CD14-positive monocyte (primary cell): ENCODE measurements around the gene PIGL. TPM values are rescaled to one million over a fixed set of nuclear protein-coding genes. Genes with fewer than 3 reads are reported as not detected.

ENCODE experiments used
- DNase-seq, 3 donors: peaks; one replicate each; pipeline ENCODE4 v3.0.0-alpha.2; 2011 to 2022
- H2AFZ ChIP-seq: 2 replicates; pipeline ENCODE4 v1.6.0; 2012; ENCODE audit warnings: mild to moderate bottlenecking, low read depth, low read length, inconsistent platforms; ENCODE audit not compliant: insufficient read depth, poor library complexity, severe bottlenecking
- H3K27ac ChIP-seq, 2 donors: 1 replicate in 1 of 2; 2 replicates in 1 of 2; pipeline ENCODE4 v1.5.1; 2012 to 2013; ENCODE audit warnings: low read length in 2 of 2, control low read depth in 1 of 2, inconsistent platforms in 1 of 2, low read depth in 1 of 2, mild to moderate bottlenecking in 1 of 2
- H3K27me3 ChIP-seq, 2 donors: one replicate each; pipeline versions ENCODE4 v1.6.0 to v1.6.1; 2011 to 2013; ENCODE audit warnings: low read length in 2 of 2; ENCODE audit not compliant: control insufficient read depth in 2 of 2, insufficient read depth in 2 of 2
- H3K36me3 ChIP-seq, 2 donors: replicated peaks in 1 of 2; 1 replicate in 1 of 2; 2 replicates in 1 of 2; pipeline versions ENCODE4 v1.5.1 to v1.6.1; 2012 to 2013; ENCODE audit warnings: low read length in 2 of 2, control low read depth in 1 of 2, inconsistent platforms in 1 of 2, mild to moderate bottlenecking in 1 of 2; ENCODE audit not compliant: insufficient read depth in 2 of 2, control insufficient read depth in 1 of 2
- H3K4me1 ChIP-seq, 2 donors: 1 replicate in 1 of 2; 2 replicates in 1 of 2; pipeline versions ENCODE4 v1.5.1 to v1.6.1; 2012 to 2013; ENCODE audit warnings: low read length in 2 of 2, control low read depth in 1 of 2, inconsistent platforms in 1 of 2, mild to moderate bottlenecking in 1 of 2, moderate library complexity in 1 of 2; ENCODE audit not compliant: insufficient read depth in 2 of 2, control insufficient read depth in 1 of 2
- H3K4me2 ChIP-seq: replicated peaks from 2 replicates; pipeline ENCODE3; 2012; ENCODE audit warnings: low read length, moderate library complexity, mild to moderate bottlenecking; ENCODE audit not compliant: poor library complexity, severe bottlenecking; ENCODE audit errors: extremely low read depth
- H3K4me3 ChIP-seq, 3 experiments: fragments of 200-600 bp in 1 of 3; sonication (generic) in 1 of 3; replicated peaks in 1 of 3; 1 replicate in 2 of 3; 2 replicates in 1 of 3; pipeline ENCODE4 v1.5.1; 2011 to 2013; ENCODE audit warnings: low read length in 3 of 3, mild to moderate bottlenecking in 3 of 3, control low read depth in 2 of 3, low read depth in 2 of 3, inconsistent platforms in 1 of 3, moderate library complexity in 1 of 3
- H3K79me2 ChIP-seq: 2 replicates; pipeline ENCODE4 v1.6.0; 2012; ENCODE audit warnings: mild to moderate bottlenecking, control low read depth, inconsistent platforms, low read length, moderate library complexity; ENCODE audit not compliant: insufficient read depth
- H3K9ac ChIP-seq: 2 replicates; pipeline ENCODE4 v1.6.0; 2017; ENCODE audit warnings: low read length, mild to moderate bottlenecking; ENCODE audit not compliant: insufficient read depth, poor library complexity, severe bottlenecking
- H3K9me3 ChIP-seq, 2 donors: replicated peaks in 1 of 2; 1 replicate in 1 of 2; 2 replicates in 1 of 2; pipeline versions ENCODE4 v1.5.1 to v1.6.1; 2012 to 2013; ENCODE audit warnings: low read length in 2 of 2, control low read depth in 1 of 2; ENCODE audit not compliant: control insufficient read depth in 1 of 2, insufficient read depth in 1 of 2
- H4K20me1 ChIP-seq: 2 replicates; pipeline ENCODE4 v1.6.0; 2012; ENCODE audit warnings: mild to moderate bottlenecking, low read length, control low read depth, moderate library complexity; ENCODE audit not compliant: insufficient read depth
- H3K27ac Mint-ChIP-seq, 7 donors: one replicate each; pipeline ENCODE4 v1.8.0; 2020; ENCODE audit warnings: mild to moderate bottlenecking in 7 of 7, mixed read lengths in 7 of 7, moderate library complexity in 6 of 7, inconsistent platforms in 2 of 7
- H3K27me3 Mint-ChIP-seq, 3 donors: one replicate each; pipeline ENCODE4 v1.8.0; 2021 to 2022; ENCODE audit warnings: low read depth in 3 of 3, mild to moderate bottlenecking in 3 of 3, mixed read lengths in 3 of 3, moderate library complexity in 3 of 3, inconsistent platforms in 1 of 3
- H3K36me3 Mint-ChIP-seq, 2 donors: one replicate each; pipeline ENCODE4 v1.8.0; 2020; ENCODE audit warnings: mixed read lengths in 2 of 2, inconsistent platforms in 1 of 2, mild to moderate bottlenecking in 1 of 2
- H3K4me1 Mint-ChIP-seq: one replicate; pipeline ENCODE4 v1.8.0; 2020; ENCODE audit warnings: mild to moderate bottlenecking, mixed read lengths
- H3K4me3 Mint-ChIP-seq, 2 donors: one replicate each; pipeline ENCODE4 v1.8.0; 2020; ENCODE audit warnings: mild to moderate bottlenecking in 2 of 2, mixed read lengths in 2 of 2, moderate library complexity in 1 of 2
- H3K9me3 Mint-ChIP-seq, 7 donors: one replicate each; pipeline ENCODE4 v1.8.0; 2020 to 2022; ENCODE audit warnings: mixed read lengths in 7 of 7, mild to moderate bottlenecking in 6 of 7, moderate library complexity in 6 of 7, inconsistent platforms in 2 of 7
- WGBS: methylation state at CpG from one replicate; pipeline ENCODE4 v1.1.5; 2013; ENCODE audit warnings: missing lambda C conversion rate; ENCODE audit not compliant: insufficient coverage; 5-methylcytosine and 5-hydroxymethylcytosine counted together
- intact Hi-C, 2 donors: fragments of 100-400 bp; cut with micrococcal nuclease; formaldehyde crosslinking; loops; one replicate each; pipeline versions ENCODE4 v1.15.0 to v1.15.1; 2023
- polyA plus RNA-seq, 3 donors: library from polyadenylated mRNA; depleted of rRNA in 1 of 3; unstranded in 2 of 3; stranded (reverse) in 1 of 3; fragments of 300-500 nt in 2 of 3; fragments of >200 nt in 1 of 3; fragmentation: Illumina TruSeq in 2 of 3; gene quantifications; 1 replicate in 2 of 3; 2 replicates in 1 of 3; pipeline ENCODE4 v1.2.3, GENCODE V29; 2012 to 2021
- TF ChIP-seq, protein P1 (sequence below): fragments of 200-600 bp; IDR thresholded peaks from one replicate; pipeline ENCODE4 v1.8.0; 2022; ENCODE audit warnings: antibody characterized with exemption, mild to moderate bottlenecking

The PIGL gene
- polyA plus RNA-seq, 3 donors = 3.6 to 44.2 (median 4.0) TPM

- DNase-seq = no peak
- Mint-ChIP-seq H3K27me3 (no peaks in the 10 kb centered on the region), H3K4me3 (no peak overlapping the region), H3K27ac (no peak overlapping the region), H3K4me1 (peaks cover 18% of the 10 kb centered on the region), H3K9me3 (peaks cover 2 to 10% (median 6%) of the 10 kb centered on the region in 7 donors), H3K36me3 (peaks cover 0 to 10% of the 10 kb centered on the region in 2 donors)
- H3K79me2 ChIP-seq = no peaks in the 10 kb centered on the region
- no peaks in the 10 kb centered on the region for H3K36me3 ChIP-seq
- no peak overlapping the region for H3K4me3 ChIP-seq
- H3K4me1 ChIP-seq = peaks cover 10% of the 10 kb centered on the region in 2 donors
- H3K27me3 ChIP-seq = no peaks in the 10 kb centered on the region
- intact Hi-C loops = no loop called here
- TF ChIP-seq, protein P1, sequence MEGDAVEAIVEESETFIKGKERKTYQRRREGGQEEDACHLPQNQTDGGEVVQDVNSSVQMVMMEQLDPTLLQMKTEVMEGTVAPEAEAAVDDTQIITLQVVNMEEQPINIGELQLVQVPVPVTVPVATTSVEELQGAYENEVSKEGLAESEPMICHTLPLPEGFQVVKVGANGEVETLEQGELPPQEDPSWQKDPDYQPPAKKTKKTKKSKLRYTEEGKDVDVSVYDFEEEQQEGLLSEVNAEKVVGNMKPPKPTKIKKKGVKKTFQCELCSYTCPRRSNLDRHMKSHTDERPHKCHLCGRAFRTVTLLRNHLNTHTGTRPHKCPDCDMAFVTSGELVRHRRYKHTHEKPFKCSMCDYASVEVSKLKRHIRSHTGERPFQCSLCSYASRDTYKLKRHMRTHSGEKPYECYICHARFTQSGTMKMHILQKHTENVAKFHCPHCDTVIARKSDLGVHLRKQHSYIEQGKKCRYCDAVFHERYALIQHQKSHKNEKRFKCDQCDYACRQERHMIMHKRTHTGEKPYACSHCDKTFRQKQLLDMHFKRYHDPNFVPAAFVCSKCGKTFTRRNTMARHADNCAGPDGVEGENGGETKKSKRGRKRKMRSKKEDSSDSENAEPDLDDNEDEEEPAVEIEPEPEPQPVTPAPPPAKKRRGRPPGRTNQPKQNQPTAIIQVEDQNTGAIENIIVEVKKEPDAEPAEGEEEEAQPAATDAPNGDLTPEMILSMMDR = no peak
- no peak overlapping the region for H2AFZ ChIP-seq
- no peak overlapping the region for H3K4me2 ChIP-seq
- peaks cover 0 to 7% of the 10 kb centered on the region in 2 donors for H3K9me3 ChIP-seq
- no peaks in the 10 kb centered on the region for H4K20me1 ChIP-seq
- no peak overlapping the region for H3K27ac ChIP-seq
- no peak overlapping the region for H3K9ac ChIP-seq
- 73% methylated on average over 5 of the region's 6 CpGs for WGBS
Observed at GRCh38 chr17:16259926-16260325, 42.9 kb downstream of the PIGL start.

DNA sequence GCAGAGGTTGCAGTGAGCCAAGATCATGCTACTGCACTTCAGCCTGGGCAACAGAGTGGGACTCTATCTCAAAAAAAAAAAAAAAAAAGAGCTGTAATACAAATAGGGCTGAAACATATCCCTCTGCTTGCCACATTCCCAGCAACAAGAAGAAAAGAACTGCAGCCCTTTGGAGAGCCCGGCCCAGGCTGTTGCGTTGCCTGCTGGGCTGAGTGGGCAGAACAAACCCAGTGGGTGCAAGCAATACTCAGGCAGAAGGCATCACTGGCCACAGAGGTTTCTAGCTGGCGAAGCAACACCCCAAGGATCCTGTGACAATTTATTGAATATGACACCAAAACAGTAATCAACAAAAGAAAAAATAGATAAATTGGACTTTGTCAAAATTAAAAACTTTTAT is 44.0 kb downstream of the PIGL start:
- no peak for DNase-seq
- Mint-ChIP-seq H3K4me1 (peaks cover 7% of the 10 kb centered on the region), H3K27me3 (peaks cover 0 to 1% (median 0%) of the 10 kb centered on the region in 3 donors), H3K9me3 (peaks cover 2 to 10% (median 6%) of the 10 kb centered on the region in 7 donors), H3K36me3 (peaks cover 0 to 13% of the 10 kb centered on the region in 2 donors), H3K4me3 (no peak overlapping the region), H3K27ac (peak overlapping the region in 1 of 7 donors; percentile 45)
- Histone ChIP-seq H3K79me2 (no peaks in the 10 kb centered on the region), H3K4me1 (no peaks in the 10 kb centered on the region), H3K9me3 (peaks cover 0 to 7% of the 10 kb centered on the region in 2 donors), H3K27ac (no peak overlapping the region), H2AFZ (no peak overlapping the region), H3K9ac (no peak overlapping the region), H3K4me3 (no peak overlapping the region), H3K4me2 (no peak overlapping the region), H3K27me3 (no peaks in the 10 kb centered on the region), H4K20me1 (no peaks in the 10 kb centered on the region), H3K36me3 (no peaks in the 10 kb centered on the region)
- TF ChIP-seq, protein P1 = no peak
- WGBS = 90% methylated on average over 2 of the region's 3 CpGs
- intact Hi-C loops = no loop called here
